Kidney (tissue), 14 donors: ENCODE measurements around the gene RAD21L1. TPM values are rescaled to one million over a fixed set of nuclear protein-coding genes. Genes with fewer than 3 reads are reported as not detected.

Experiments
- DNase-seq, 5 donors: peaks; one replicate each; pipeline ENCODE4 v3.0.0-alpha.2; 2013 to 2020
- FAIRE-seq: peaks from 2 replicates; lab custom pipeline; 2012; peaks lifted over from hg19 to GRCh38; lab: Jason Lieb, UNC
- H3K27ac ChIP-seq, 2 donors: one replicate each; pipeline ENCODE4 v1.7.0; 2013; ENCODE audit warnings: low read depth in 2 of 2, low read length in 2 of 2, inconsistent platforms in 1 of 2
- H3K27me3 ChIP-seq: one replicate; pipeline ENCODE4 v1.7.1; 2013; ENCODE audit warnings: low read length, inconsistent platforms; ENCODE audit not compliant: control insufficient read depth, insufficient read depth
- H3K36me3 ChIP-seq, 3 donors: one replicate each; pipeline versions ENCODE4 v1.7.0 to v1.7.1; 2013; ENCODE audit warnings: low read length in 3 of 3, control low read depth in 1 of 3, inconsistent platforms in 1 of 3; ENCODE audit not compliant: insufficient read depth in 3 of 3, control insufficient read depth in 2 of 3
- H3K4me1 ChIP-seq, 3 donors: one replicate each; pipeline versions ENCODE4 v1.7.0 to v1.7.1; 2013; ENCODE audit warnings: low read length in 3 of 3, inconsistent platforms in 1 of 3, low read depth in 1 of 3; ENCODE audit not compliant: control insufficient read depth in 2 of 3, insufficient read depth in 2 of 3
- H3K4me3 ChIP-seq, 3 donors: one replicate each; pipeline versions ENCODE4 v1.7.0 to v1.8.1; 2013; ENCODE audit warnings: low read length in 3 of 3, control low read depth in 1 of 3, inconsistent platforms in 1 of 3
- H3K9ac ChIP-seq, 3 donors: one replicate each; pipeline versions ENCODE4 v1.7.0 to v1.7.1; 2013; ENCODE audit warnings: low read length in 3 of 3, control low read depth in 1 of 3, inconsistent platforms in 1 of 3
- H3K9me3 ChIP-seq, 3 donors: one replicate each; pipeline versions ENCODE4 v1.7.0 to v1.7.1; 2013; ENCODE audit warnings: low read length in 3 of 3, control low read depth in 1 of 3, inconsistent platforms in 1 of 3; ENCODE audit not compliant: control insufficient read depth in 2 of 3, insufficient read depth in 1 of 3
- intact Hi-C: fragments of 100-400 bp; cut with DNase I; formaldehyde crosslinking; loops from one replicate; pipeline ENCODE4 v1.11.1; 2022
- polyA plus RNA-seq: library from polyadenylated mRNA; stranded (reverse); fragments of 350-450 nt; fragmentation: Illumina TruSeq; extraction: RNeasy Lipid Tissue Mini Kit (QIAGEN cat#74804); gene quantifications from one replicate; pipeline ENCODE4 v1.2.3, GENCODE V29; 2014; ENCODE audit warnings: low read depth, low replicate concordance; ENCODE audit not compliant: insufficient read depth
- total RNA-seq: library from RNA; stranded (reverse); fragmentation: NEBNext Ultra II Directional; extraction: Animal tissue kit (Norgen Biotek cat#: 25700); gene quantifications from one replicate; pipeline ENCODE4 v1.2.1, GENCODE V29; 2021
- TF ChIP-seq, protein P1 (sequence below): IDR thresholded peaks from 3 replicates; pipeline ENCODE4 v1.5.1; 2012; ENCODE audit warnings: mild to moderate bottlenecking, moderate library complexity, borderline replicate concordance; ENCODE audit not compliant: insufficient read depth; ENCODE audit errors: extremely low read depth
- donor health status: control.
- donor health status: control.
- donor health status: control.
- donor health status: control.
- donor health status: control.
- donor health status: DM: yes; HTN: yes; CAD: no.
- donor health status: Normal renal cell carcinoma (clear cell type).

The RAD21L1 gene
- total and polyA plus RNA-seq, 2 donors from 2014 or later, result not detected

DNA sequence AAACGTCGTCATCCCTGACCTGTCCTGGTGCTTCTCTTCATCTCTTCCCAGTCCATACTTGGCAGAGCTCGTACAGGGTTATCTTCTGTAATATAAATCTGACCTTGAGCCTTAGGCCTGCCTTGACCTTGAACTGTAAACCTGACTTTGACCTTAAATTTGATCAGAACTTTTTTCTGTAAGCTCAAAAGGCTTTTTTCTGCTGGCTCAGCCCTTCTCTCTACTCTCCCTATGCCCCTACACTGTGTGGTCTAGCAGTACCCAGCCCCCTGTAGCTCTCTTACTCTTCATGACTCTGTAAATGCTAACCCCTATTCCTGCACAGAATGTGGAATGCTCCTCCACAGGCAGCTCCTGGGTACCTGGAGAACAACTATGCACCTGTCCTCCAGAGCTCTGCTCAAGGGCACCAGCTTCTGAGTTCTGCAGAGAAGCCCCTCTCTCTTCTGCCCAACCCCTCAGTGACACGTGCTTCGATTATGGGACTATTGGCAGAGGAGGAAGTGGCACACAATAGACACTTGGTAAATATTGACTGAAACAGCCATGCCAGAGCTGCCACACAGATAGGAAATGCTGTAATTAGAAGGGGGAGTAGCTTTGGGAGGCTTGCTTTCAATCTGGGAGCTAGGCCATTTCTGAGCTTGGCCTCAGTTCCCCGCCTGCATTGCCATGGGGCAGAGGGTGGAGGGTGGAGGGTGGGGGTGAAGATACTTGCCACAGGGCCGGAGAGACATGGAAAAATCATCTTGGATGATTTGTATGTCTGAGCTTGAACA, 55.6 kb downstream of the RAD21L1 start:
- Histone ChIP-seq H3K9ac (no peak overlapping the region), H3K4me3 (no peak overlapping the region), H3K36me3 (no peaks in the 10 kb centered on the region), H3K4me1 (no peaks in the 10 kb centered on the region), H3K27me3 (no peaks in the 10 kb centered on the region), H3K27ac (no peak overlapping the region), H3K9me3 (no peaks in the 10 kb centered on the region)
- intact Hi-C loops, result no loop called here
- TF ChIP-seq, protein P1, sequence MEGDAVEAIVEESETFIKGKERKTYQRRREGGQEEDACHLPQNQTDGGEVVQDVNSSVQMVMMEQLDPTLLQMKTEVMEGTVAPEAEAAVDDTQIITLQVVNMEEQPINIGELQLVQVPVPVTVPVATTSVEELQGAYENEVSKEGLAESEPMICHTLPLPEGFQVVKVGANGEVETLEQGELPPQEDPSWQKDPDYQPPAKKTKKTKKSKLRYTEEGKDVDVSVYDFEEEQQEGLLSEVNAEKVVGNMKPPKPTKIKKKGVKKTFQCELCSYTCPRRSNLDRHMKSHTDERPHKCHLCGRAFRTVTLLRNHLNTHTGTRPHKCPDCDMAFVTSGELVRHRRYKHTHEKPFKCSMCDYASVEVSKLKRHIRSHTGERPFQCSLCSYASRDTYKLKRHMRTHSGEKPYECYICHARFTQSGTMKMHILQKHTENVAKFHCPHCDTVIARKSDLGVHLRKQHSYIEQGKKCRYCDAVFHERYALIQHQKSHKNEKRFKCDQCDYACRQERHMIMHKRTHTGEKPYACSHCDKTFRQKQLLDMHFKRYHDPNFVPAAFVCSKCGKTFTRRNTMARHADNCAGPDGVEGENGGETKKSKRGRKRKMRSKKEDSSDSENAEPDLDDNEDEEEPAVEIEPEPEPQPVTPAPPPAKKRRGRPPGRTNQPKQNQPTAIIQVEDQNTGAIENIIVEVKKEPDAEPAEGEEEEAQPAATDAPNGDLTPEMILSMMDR, result no peak
- DNase-seq, result no peak
- FAIRE-seq, result no peak

DNA sequence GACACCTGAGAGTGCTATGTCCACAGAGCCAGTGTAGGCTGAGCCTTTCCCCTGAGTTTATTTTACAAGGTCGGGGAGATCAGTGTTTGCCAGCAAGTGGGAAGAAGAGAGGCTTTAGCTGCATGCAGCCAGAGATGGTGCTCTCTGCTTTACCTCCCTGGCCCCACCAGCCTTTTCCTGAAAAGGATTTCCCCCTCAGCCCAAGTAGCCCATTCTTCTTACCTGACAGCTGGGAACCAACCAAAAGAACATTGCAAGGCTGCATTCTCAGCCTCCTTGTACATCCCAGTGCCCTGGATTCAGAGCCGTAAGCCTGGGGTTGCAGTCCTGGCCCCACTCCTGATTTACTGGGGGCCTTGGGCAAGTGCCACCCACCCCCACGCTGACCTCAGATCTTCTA, 57.1 kb downstream of the RAD21L1 start:
- Histone ChIP-seq H3K4me3 (no peak overlapping the region), H3K9ac (no peak overlapping the region), H3K27me3 (no peaks in the 10 kb centered on the region), H3K36me3 (no peaks in the 10 kb centered on the region), H3K4me1 (no peaks in the 10 kb centered on the region), H3K9me3 (no peaks in the 10 kb centered on the region), H3K27ac (no peak overlapping the region)
- no peak for DNase-seq
- intact Hi-C loops, result no loop called here
- TF ChIP-seq, protein P1, result no peak
- FAIRE-seq, result no peak

DNA sequence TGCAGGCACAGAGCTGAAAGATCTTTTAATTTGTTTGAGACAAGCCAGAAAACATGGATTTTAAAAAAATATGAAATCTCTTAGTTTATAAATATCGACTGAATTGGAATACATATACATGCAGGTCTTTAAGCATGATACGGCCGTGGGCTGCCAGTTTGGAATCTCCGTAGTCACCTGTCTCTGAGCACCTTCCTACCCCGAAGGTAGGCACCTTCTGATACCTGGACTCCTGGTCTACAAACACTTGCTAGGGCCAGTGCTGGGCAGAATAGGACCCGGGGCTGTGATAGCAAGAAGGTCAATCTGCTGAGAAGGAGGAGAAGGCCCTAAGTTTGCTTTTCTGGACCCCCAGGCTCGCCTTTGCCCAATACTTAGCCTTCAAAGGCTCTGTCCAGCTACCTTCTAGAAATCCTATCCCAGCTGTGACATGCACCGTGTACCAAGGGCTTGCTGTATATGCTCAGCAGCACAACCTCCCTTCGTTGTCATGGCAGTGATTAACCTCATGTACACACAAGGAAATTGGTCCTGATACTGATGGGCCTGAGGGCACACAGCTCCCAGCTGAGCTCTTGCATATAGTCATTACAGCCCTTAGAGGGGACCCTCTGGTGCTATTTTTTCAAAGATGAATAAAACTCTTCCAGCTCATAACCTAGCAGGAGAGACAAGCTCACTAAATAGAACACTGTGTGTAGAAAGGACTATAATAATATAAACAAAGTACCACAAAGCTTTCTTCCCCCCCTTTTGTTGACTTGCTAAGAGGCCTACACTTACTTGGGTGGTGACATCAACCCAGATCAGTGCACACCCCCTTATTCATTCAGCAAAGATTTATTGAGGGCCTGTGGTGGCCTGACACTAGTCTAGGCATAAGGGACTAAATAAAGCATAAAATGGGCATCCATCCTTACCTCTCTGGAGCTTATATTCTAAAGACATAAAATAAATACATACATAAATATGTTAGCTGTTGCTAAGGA, 58.0 kb downstream of the RAD21L1 start:
- intact Hi-C loops, result no loop called here
- no peak for FAIRE-seq
- no peak overlapping the region for H3K9ac ChIP-seq
- no peaks in the 10 kb centered on the region for H3K9me3 ChIP-seq
- no peak overlapping the region for H3K4me3 ChIP-seq
- no peak overlapping the region for H3K27ac ChIP-seq
- H3K4me1 ChIP-seq, result no peaks in the 10 kb centered on the region
- DNase-seq, result peak in 3 of 5 donors; percentile 29 to 35 (median 33)
- no peaks in the 10 kb centered on the region for H3K36me3 ChIP-seq
- no peaks in the 10 kb centered on the region for H3K27me3 ChIP-seq
- TF ChIP-seq, protein P1, result no peak
